ENCODE results near the gene TTLL3. TPM values are rescaled to one million over a fixed set of nuclear protein-coding genes. Genes with fewer than 3 reads are reported as not detected.

The TTLL3 gene
- total and polyA plus RNA-seq, 2 of the 13 experiments (the other 11 are each of a cell fraction or from before 2014, with no cell fraction given) = 9.5 to 51.2 TPM

- no peak for TF ChIP-seq HMGXB3 (CRISPR knock-in tag; IDR thresholded peaks at IDR 0.05; ENCODE audit: borderline replicate concordance)
- no peak for TF ChIP-seq ZNF670 (CRISPR knock-in tag; IDR thresholded peaks at IDR 0.05; ENCODE audit: borderline replicate concordance)
- no peak for TF ChIP-seq JDP2 (CRISPR knock-in tag; IDR thresholded peaks at IDR 0.05; ENCODE audit: borderline replicate concordance)
- no peak for TF ChIP-seq NR2F2 (IDR thresholded peaks at IDR 0.05; ENCODE audit: borderline replicate concordance, low read depth)
- no peak for TF ChIP-seq PLSCR1 (CRISPR knock-in tag; IDR thresholded peaks at IDR 0.05; ENCODE audit: borderline replicate concordance)
- TF ChIP-seq TOPORS (CRISPR knock-in tag; IDR thresholded peaks at IDR 0.05) = no peak
- TF ChIP-seq ZNF33B (CRISPR knock-in tag; IDR thresholded peaks at IDR 0.05) = 0 out of 2 replicates have a peak, but pooled peaks have one; percentile 20
- TF ChIP-seq KAT2B (IDR thresholded peaks at IDR 0.05; ENCODE audit: borderline replicate concordance, low read depth, low read length) = no peak
- peak; percentile 68 for TF ChIP-seq PATZ1 (CRISPR knock-in tag; IDR thresholded peaks at IDR 0.05)
- TF ChIP-seq ZBTB2 (CRISPR knock-in tag; IDR thresholded peaks at IDR 0.05; ENCODE audit: low read depth) = no peak
- no peak for TF ChIP-seq ZNF20 (CRISPR knock-in tag; IDR thresholded peaks at IDR 0.05)
- TF ChIP-seq FOXO1 (CRISPR knock-in tag; IDR thresholded peaks at IDR 0.05) = no peak
- TF ChIP-seq ZBTB25 (CRISPR knock-in tag; IDR thresholded peaks at IDR 0.05) = no peak
- no peak for TF ChIP-seq TRAFD1 (CRISPR knock-in tag; IDR thresholded peaks at IDR 0.05; ENCODE audit: borderline replicate concordance)
- TF ChIP-seq IRX3 (CRISPR knock-in tag; IDR thresholded peaks at IDR 0.05; ENCODE audit: borderline replicate concordance, low read depth) = 0 out of 2 replicates have a peak, but pooled peaks have one; percentile 59
- no peak for TF ChIP-seq RBAK (CRISPR knock-in tag; IDR thresholded peaks at IDR 0.05)
- peak; percentile 26; the same call in 1 of the 2 replicates for TF ChIP-seq ETV5 (CRISPR knock-in tag; IDR thresholded peaks at IDR 0.05; ENCODE audit: borderline replicate concordance)
These were observed 54.3 kb downstream of the TTLL3 start (continued) for GRCh38 chr3:9864200-9864927.

All from HepG2 (cell line).